ENCODE results near the gene ZFR.

ZFR gene

GRCh38 chr5:32353420-32353819, 91.1 kb downstream of the ZFR start:
- Mint-ChIP-seq H3K27ac (no peak overlapping the region), H3K9me3 (peaks cover under 1% of the 10 kb centered on the region), H3K27me3 (no peaks in the 10 kb centered on the region), H3K36me3 (ENCODE audit: low read depth) (peaks cover 41% of the 10 kb centered on the region), H3K4me1 (ENCODE audit: low read depth) (peaks cover 6% of the 10 kb centered on the region), H3K4me3 (no peak overlapping the region)
- intact Hi-C loops (cut with micrococcal nuclease), result no loop called here

GRCh38 chr5:32352685-32353084, 91.9 kb downstream of the ZFR start:
- Mint-ChIP-seq H3K4me3 (no peak overlapping the region), H3K27ac (peak overlapping the region; percentile 41), H3K9me3 (peaks cover 8% of the 10 kb centered on the region), H3K27me3 (no peaks in the 10 kb centered on the region), H3K4me1 (ENCODE audit: low read depth) (peaks cover 6% of the 10 kb centered on the region), H3K36me3 (ENCODE audit: low read depth) (peaks cover 33% of the 10 kb centered on the region)
- intact Hi-C loops (cut with micrococcal nuclease), result no loop called here

GRCh38 chr5:32346869-32347268, 97.7 kb downstream of the ZFR start:
- Mint-ChIP-seq H3K4me3 (no peak overlapping the region), H3K4me1 (ENCODE audit: low read depth) (no peaks in the 10 kb centered on the region), H3K27ac (no peak overlapping the region), H3K36me3 (ENCODE audit: low read depth) (no peaks in the 10 kb centered on the region), H3K27me3 (no peaks in the 10 kb centered on the region), H3K9me3 (peaks cover 19% of the 10 kb centered on the region)
- intact Hi-C loops (cut with micrococcal nuclease), result no loop called here

GRCh38 chr5:32343058-32343672, 101.4 kb downstream of the ZFR start:
- no peaks in the 10 kb centered on the region for H3K27me3 Mint-ChIP-seq
- no peaks in the 10 kb centered on the region for H3K36me3 Mint-ChIP-seq (ENCODE audit: low read depth)
- no peak overlapping the region for H3K4me3 Mint-ChIP-seq
- H3K9me3 Mint-ChIP-seq, result peaks cover 39% of the 10 kb centered on the region
- intact Hi-C loops (cut with micrococcal nuclease), result no loop called here
- H3K27ac Mint-ChIP-seq, result no peak overlapping the region
- no peaks in the 10 kb centered on the region for H3K4me1 Mint-ChIP-seq (ENCODE audit: low read depth)

- Mint-ChIP-seq H3K9me3 (peaks cover 38% of the 10 kb centered on the region), H3K36me3 (ENCODE audit: low read depth) (no peaks in the 10 kb centered on the region), H3K4me3 (no peak overlapping the region), H3K4me1 (ENCODE audit: low read depth) (no peaks in the 10 kb centered on the region), H3K27me3 (no peaks in the 10 kb centered on the region), H3K27ac (no peak overlapping the region)
- intact Hi-C loops (cut with micrococcal nuclease), result no loop called here
Measured at GRCh38 chr5:32342656-32343055, 101.9 kb downstream of the ZFR start.

GRCh38 chr5:32339878-32340277, 104.7 kb downstream of the ZFR start:
- H3K27me3 Mint-ChIP-seq, result no peaks in the 10 kb centered on the region
- no peaks in the 10 kb centered on the region for H3K4me1 Mint-ChIP-seq (ENCODE audit: low read depth)
- intact Hi-C loops (cut with micrococcal nuclease), result no loop called here
- peaks cover 27% of the 10 kb centered on the region for H3K9me3 Mint-ChIP-seq
- no peaks in the 10 kb centered on the region for H3K36me3 Mint-ChIP-seq (ENCODE audit: low read depth)
- no peak overlapping the region for H3K4me3 Mint-ChIP-seq
- H3K27ac Mint-ChIP-seq, result no peak overlapping the region

- no peaks in the 10 kb centered on the region for H3K27me3 Mint-ChIP-seq
- H3K4me1 Mint-ChIP-seq (ENCODE audit: low read depth), result no peaks in the 10 kb centered on the region
- no peak overlapping the region for H3K27ac Mint-ChIP-seq
- peaks cover 27% of the 10 kb centered on the region for H3K9me3 Mint-ChIP-seq
- no peak overlapping the region for H3K4me3 Mint-ChIP-seq
- intact Hi-C loops (cut with micrococcal nuclease), result no loop called here
- H3K36me3 Mint-ChIP-seq (ENCODE audit: low read depth), result no peaks in the 10 kb centered on the region
Measured at GRCh38 chr5:32339198-32339597, 105.3 kb downstream of the ZFR start.

GRCh38 chr5:32332966-32333365, 111.6 kb downstream of the ZFR start:
- H3K27ac Mint-ChIP-seq, result no peak overlapping the region
- H3K4me3 Mint-ChIP-seq, result no peak overlapping the region
- H3K27me3 Mint-ChIP-seq, result no peaks in the 10 kb centered on the region
- no peaks in the 10 kb centered on the region for H3K4me1 Mint-ChIP-seq (ENCODE audit: low read depth)
- H3K36me3 Mint-ChIP-seq (ENCODE audit: low read depth), result no peaks in the 10 kb centered on the region
- H3K9me3 Mint-ChIP-seq, result peaks cover 2% of the 10 kb centered on the region
- intact Hi-C loops (cut with micrococcal nuclease), result no loop called here

GRCh38 chr5:32332361-32332760, 112.2 kb downstream of the ZFR start:
- Mint-ChIP-seq H3K36me3 (ENCODE audit: low read depth) (no peaks in the 10 kb centered on the region), H3K27me3 (no peaks in the 10 kb centered on the region), H3K4me1 (ENCODE audit: low read depth) (no peaks in the 10 kb centered on the region), H3K27ac (no peak overlapping the region), H3K9me3 (no peaks in the 10 kb centered on the region), H3K4me3 (no peak overlapping the region)
- intact Hi-C loops (cut with micrococcal nuclease), result no loop called here

- H3K4me3 Mint-ChIP-seq, result no peak overlapping the region
- H3K36me3 Mint-ChIP-seq (ENCODE audit: low read depth), result no peaks in the 10 kb centered on the region
- intact Hi-C loops (cut with micrococcal nuclease), result no loop called here
- no peak overlapping the region for H3K27ac Mint-ChIP-seq
- H3K4me1 Mint-ChIP-seq (ENCODE audit: low read depth), result no peaks in the 10 kb centered on the region
- no peaks in the 10 kb centered on the region for H3K27me3 Mint-ChIP-seq
- no peaks in the 10 kb centered on the region for H3K9me3 Mint-ChIP-seq
Measured at GRCh38 chr5:32331935-32332274, 112.6 kb downstream of the ZFR start.

- Mint-ChIP-seq H3K4me3 (no peak overlapping the region), H3K27ac (no peak overlapping the region), H3K36me3 (ENCODE audit: low read depth) (no peaks in the 10 kb centered on the region), H3K4me1 (ENCODE audit: low read depth) (no peaks in the 10 kb centered on the region), H3K9me3 (no peaks in the 10 kb centered on the region), H3K27me3 (no peaks in the 10 kb centered on the region)
- intact Hi-C loops (cut with micrococcal nuclease), result no loop called here
Measured at GRCh38 chr5:32331217-32331934, 113.2 kb downstream of the ZFR start.

- Mint-ChIP-seq H3K27me3 (no peaks in the 10 kb centered on the region), H3K9me3 (no peaks in the 10 kb centered on the region), H3K27ac (no peak overlapping the region), H3K36me3 (ENCODE audit: low read depth) (no peaks in the 10 kb centered on the region), H3K4me1 (ENCODE audit: low read depth) (no peaks in the 10 kb centered on the region), H3K4me3 (no peak overlapping the region)
- intact Hi-C loops (cut with micrococcal nuclease), result no loop called here
Measured at GRCh38 chr5:32330126-32330971, 114.2 kb downstream of the ZFR start.

- H3K27ac Mint-ChIP-seq, result no peak overlapping the region
- no peaks in the 10 kb centered on the region for H3K9me3 Mint-ChIP-seq
- no peak overlapping the region for H3K4me3 Mint-ChIP-seq
- H3K27me3 Mint-ChIP-seq, result no peaks in the 10 kb centered on the region
- intact Hi-C loops (cut with micrococcal nuclease), result loop anchor here (1.0 to 5.0 kb wide), 2 partner anchors 52 to 97 kb away; no protein-coding TSS in a partner anchor
- H3K36me3 Mint-ChIP-seq (ENCODE audit: low read depth), result no peaks in the 10 kb centered on the region
- H3K4me1 Mint-ChIP-seq (ENCODE audit: low read depth), result no peaks in the 10 kb centered on the region
Measured at GRCh38 chr5:32329395-32329834, 115.1 kb downstream of the ZFR start.

- intact Hi-C loops (cut with micrococcal nuclease), result loop anchor here (5.0 kb wide), 1 partner anchor 49 kb away; no protein-coding TSS in a partner anchor
- H3K36me3 Mint-ChIP-seq (ENCODE audit: low read depth), result peaks cover 8% of the 10 kb centered on the region
- no peaks in the 10 kb centered on the region for H3K4me1 Mint-ChIP-seq (ENCODE audit: low read depth)
- no peak overlapping the region for H3K4me3 Mint-ChIP-seq
- H3K27ac Mint-ChIP-seq, result no peak overlapping the region
- peaks cover 8% of the 10 kb centered on the region for H3K9me3 Mint-ChIP-seq
- H3K27me3 Mint-ChIP-seq, result no peaks in the 10 kb centered on the region
Measured at GRCh38 chr5:32326216-32326772, 118.2 kb downstream of the ZFR start.
